Stimulated activated CD4-positive, alpha-beta T cell treated with anti-CD3 and anti-CD28 coated beads, Interleukin-15, amount 100 ng/mL, for 24 hours (primary cell): ENCODE results near the gene TM7SF3.
"Not testable (repeated sequence)": the region's sequence is repeated elsewhere in the genome, so short reads cannot be mapped to it uniquely, and the experiment has no call there.

Source experiments
- DNase-seq: peaks from one replicate; pipeline ENCODE4 v3.0.0-alpha.2; 2020

The TM7SF3 gene

DNA sequence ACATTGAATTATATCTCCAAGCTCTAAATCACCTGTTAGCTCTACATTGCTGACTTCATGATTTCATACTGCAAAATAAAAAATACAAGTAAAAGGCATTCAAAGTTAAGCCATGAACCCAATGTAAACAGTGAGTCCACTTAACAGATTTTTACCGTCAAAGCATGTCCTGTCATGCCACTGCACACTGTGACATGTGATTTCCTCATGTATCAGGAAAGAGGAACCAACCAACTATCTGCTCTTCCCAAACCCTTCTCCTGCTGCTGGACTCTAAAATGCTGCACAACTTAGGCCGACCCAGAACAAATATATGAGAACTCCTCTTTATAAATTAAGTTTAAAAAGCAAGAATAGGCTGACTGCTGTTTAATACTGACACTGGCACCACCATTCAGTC lies 37.5 kb downstream of the TM7SF3 start:
- no peak for DNase-seq

- DNase-seq = peak; percentile 72
Measured at GRCh38 chr12:26971963-26972362, 42.2 kb downstream of the TM7SF3 start.

DNA sequence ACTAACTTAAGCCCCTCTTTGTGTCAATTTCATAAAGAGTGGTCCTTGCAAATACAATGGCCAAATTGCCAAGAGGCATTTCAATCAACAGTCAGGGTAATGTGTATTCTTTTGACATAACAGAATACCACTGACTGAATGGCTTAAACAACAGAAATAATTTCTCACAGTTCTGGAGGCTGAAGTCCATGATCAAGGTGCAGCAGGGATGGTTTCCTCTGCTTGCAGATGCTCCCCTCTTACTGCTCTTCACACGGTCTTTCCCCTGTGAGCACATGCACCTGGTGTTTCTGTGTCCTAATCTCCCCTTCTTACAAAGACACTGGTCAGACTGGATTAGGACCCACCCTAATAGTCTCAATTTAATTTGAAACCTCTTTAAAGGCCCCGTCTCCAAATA lies 44.0 kb downstream of the TM7SF3 start:
- DNase-seq = no peak

DNA sequence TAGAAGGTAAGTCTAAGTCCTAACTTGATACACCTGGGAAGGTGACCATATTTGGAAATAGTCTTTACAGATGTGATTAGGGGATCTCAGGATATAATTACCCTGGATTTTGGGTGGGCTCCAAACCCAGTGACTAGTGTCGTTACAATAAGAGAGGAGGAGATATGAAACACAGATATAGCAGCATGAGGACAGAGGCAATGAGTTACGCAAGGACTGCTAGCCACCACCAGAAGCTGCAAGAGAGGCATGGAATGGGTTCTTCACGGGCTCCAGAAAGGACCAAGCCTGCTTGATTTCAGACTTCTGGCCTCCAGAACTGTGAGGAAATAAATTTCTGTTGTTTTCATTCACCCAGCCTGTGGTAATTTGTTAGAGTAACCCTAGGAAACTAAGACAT lies 47.3 kb downstream of the TM7SF3 start:
- DNase-seq = no peak

DNA sequence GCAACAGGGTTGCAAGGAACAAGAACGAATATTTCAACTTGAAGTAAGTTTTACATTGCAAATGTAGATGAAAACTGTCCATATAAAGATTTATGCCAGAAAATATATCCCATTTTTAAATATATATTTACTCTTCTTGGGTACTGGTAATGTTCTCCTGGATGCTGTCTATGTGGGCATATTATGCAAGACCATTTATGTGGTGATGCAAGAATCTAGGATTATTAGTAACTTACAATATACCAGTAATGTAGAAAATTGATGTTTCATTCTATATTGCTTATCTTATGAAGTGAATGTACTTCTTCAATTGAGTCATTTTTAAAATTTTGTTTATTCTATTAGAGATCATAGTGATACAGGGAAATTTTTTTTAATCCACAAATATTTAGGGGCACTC lies 50.8 kb downstream of the TM7SF3 start:
- no peak for DNase-seq

GRCh38 chr12:26961803-26962202 lies 52.4 kb downstream of the TM7SF3 start:
- no peak for DNase-seq

DNA sequence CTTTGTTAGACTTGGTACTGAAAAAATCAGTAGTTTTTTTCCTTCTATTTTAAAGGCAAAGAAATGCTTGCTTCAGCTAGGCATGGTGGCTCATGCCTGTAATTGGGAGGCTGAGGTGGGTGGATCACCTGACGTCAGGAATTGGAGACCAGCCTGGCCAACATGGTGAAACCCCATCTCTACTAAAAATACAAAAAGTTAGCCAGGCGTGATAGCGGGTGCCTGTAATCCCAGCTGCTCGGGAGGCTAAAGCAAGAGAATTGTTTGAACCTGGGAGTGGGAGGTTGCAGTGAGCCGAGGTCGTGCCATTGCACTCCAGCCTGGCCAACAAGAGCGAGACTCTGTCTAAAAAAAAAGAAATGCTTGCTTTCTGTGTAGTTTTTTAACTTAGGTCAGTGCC lies 52.8 kb downstream of the TM7SF3 start:
- not testable (repeated sequence) for DNase-seq

- DNase-seq = no peak
Measured at GRCh38 chr12:26954027-26954426, 60.2 kb downstream of the TM7SF3 start.

DNA sequence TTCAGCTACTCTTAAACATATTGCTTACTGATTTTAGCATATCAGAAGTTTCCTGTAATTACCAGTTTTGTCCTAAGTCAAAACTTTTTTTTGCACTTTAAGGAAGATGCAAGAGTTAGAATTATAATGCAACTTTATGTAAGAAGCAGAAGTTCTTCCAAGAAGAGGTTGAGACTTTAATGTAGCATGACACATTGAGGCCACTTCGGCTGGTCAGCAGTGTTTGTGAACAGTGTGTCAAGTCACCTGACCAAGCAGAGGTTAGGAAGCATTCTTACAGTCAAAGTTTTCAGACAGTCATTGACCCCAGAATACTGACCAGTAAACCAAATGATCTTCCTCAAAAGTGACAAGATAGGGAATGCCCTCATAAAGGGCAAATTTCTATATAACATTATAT lies 60.7 kb downstream of the TM7SF3 start:
- DNase-seq = no peak

DNA sequence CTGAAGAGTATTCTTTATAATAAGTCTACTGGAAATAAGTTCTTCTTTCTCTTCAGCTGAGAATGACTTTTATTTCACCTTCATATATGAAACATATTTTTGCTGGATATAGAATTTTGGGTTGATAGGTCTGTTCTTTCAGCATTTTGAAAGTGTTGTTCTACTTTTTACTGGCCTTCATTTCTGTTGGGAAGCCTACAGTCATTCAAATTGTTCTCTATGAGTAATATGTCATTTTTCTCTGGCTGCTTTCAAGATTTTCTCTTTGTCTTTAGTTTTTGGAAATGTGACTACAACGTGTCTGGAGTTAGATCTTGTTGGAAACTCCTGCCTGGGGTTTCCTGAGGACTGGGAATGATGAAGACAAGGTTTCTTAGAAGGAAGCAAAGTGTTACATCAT lies 65.9 kb downstream of the TM7SF3 start:
- DNase-seq = no peak

- DNase-seq = no peak
Measured at GRCh38 chr12:26941215-26941594, 73.0 kb downstream of the TM7SF3 start.

DNA sequence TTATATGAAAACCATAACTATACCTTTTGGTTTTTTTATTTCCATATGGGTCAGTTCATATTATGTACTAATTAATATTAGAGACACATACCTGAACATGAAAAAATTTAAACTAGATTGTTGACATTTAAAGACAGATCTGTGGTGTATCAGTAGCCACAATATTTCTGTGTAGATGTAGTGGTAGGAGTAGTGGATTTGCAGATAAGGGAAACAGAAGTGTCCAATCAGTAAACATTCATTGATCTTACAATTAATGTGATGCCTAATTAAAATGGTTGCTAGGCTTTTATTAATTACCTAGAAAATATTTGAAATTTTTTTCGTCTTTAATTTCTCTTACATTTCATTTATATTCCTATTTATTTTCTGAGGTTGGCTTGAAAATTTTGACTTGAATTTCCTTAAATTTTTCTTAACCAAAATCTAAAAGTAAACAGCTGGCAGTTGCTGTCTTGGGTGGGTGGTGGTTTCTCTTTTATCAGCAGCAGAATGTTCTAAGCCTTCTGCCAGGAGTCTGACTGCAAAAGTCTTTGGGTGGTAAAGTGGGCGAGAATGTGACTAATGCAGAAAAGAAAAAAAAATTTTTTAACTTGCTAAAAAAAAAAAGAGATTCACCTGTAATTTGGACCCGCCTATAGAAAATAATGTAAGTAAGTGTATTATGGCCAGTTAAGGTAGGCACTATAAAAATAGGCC lies 73.5 kb downstream of the TM7SF3 start:
- peak; percentile 14 for DNase-seq

DNA sequence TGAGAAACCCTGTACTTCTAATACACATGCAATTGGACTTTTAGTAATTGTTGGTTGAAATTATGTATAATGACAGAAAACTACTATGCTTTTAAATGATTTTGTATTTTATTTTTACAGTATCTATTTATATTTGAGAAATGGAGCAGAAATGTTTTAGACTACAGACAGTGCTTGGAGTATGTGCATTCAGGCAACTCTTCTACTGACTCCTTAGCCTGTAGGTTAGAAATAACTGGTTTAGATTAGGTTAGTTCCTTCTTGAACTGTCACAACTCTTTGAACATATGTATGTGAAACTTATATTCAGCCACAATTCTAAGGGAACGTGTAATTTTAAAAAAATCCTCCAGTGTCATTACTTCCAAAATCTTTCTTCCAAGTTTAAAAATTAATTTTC lies 74.2 kb downstream of the TM7SF3 start:
- DNase-seq = no peak

DNA sequence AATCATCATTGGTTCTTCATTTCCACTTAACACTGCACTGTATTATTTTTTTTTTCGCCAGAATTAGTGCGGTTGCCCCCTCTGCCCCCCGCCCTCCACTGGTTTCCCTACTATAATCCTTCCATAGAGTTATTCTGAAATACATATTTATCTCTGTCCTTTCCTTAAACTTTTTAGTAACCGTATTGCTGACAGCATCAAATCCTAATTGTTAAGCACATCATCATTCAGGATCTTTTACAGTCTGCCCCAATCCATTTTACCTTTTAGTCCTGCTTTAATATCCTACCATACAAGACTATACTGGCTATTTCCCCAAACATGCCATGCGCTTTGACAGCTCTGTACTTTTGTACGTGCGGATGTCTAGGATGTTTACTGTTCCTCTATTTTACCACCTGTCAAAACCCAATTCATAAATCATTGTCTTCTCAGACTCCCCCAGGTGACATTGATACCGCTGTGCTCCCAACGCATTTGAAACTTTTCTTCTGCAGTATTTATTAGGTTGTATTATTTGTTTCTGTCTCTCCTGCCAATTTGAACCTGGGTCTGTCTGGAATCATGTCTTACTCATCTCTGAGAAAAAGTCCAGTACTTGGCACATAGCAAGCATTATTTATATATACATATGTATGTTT lies 74.9 kb downstream of the TM7SF3 start:
- DNase-seq = no peak

- DNase-seq = no peak
Measured at GRCh38 chr12:26938701-26939062, 75.5 kb downstream of the TM7SF3 start.

DNA sequence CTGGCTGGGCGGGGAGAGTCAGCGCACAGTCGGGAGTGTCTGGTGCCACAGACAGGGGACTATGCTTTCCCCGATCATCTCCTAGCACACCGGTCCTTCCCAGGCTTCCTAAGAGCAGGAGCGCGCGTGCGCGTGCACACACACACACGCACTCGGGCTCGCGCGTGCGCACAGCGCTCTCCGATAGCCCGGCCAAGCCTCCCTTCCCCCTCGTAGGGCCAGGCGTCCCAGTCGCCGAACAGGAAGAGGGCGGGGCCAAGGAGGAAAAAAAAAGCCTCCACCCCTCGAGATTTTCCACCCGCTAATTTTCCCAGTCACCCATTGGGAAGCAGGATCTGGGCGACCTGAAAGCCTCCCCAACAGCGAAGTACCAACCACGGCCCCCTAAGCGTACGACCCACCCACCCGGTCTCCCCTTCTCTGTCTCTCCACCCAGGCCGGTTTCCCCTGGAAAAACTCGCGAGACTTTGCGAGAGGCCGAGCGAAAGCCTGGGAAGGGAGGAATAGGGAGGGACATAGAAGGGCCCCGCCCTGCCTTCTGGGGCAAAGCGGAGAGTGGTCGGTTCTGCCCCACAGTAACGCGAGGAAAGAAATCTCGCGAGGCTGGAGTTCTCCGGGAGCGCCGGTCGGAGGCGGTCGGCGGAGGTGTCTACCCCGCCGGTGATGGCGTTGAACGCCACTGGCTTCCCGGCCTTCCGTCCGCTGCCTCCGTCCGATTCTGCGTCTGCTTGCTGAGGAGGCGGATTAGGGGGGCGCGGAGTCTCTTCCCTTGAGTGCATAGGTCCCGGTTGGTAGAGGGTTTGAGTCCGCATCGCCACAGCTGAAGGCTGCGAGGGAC lies 76.1 kb downstream of the TM7SF3 start, which contains the start of the genes FGFR1OP2 and INTS13:
Gene FGFR1OP2 (plus strand): TSS at position 608 of the 838 bp plus-strand sequence. CDS start 15,689 bp downstream, outside the sequence.
Gene INTS13 (minus strand): TSS at position 119 of the 838 bp plus-strand sequence. CDS start 1,178 bp downstream, outside the sequence.
- peak; percentile 99 for DNase-seq

GRCh38 chr12:26937443-26937862 lies 76.7 kb downstream of the TM7SF3 start:
- no peak for DNase-seq

DNA sequence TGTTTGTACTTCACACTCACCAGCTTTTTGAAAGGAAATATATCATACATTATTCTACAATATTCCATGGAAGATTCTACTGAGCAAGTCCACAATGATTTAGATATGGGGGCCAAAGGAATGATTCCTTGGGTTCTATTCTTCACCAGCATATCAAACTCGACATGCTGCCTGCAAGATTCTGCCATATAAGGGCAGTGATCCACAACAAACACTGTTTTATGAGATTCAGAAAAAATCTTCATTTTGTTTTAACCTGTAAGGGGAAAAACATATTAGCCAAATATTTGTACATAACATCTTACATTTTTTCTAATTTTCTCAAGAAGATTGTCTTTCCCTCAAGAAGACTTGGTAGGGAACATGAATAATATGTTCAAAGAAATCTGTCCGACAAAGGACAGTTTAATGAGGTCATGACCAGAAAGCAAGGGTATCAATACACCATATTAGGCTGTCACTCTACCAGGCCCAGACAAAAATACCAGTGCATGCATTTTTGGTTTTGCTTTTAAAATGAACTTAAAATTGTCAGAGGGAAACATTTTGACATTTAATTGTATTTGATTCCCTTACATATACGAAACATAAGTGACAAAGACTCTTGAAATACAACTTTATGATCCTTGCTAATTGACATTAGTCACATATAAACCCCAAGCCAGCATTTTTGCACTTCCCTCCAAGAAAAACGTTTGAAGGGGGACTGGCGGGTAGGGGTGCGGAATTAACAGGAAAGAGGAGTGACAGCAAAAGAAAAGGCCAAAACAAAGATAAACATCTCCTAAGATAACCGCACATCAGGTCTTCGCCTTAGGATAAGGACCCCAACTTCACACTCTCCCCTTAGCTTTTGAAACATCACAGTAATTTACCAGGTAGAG lies 77.4 kb downstream of the TM7SF3 start:
- DNase-seq = peak; percentile 16

DNA sequence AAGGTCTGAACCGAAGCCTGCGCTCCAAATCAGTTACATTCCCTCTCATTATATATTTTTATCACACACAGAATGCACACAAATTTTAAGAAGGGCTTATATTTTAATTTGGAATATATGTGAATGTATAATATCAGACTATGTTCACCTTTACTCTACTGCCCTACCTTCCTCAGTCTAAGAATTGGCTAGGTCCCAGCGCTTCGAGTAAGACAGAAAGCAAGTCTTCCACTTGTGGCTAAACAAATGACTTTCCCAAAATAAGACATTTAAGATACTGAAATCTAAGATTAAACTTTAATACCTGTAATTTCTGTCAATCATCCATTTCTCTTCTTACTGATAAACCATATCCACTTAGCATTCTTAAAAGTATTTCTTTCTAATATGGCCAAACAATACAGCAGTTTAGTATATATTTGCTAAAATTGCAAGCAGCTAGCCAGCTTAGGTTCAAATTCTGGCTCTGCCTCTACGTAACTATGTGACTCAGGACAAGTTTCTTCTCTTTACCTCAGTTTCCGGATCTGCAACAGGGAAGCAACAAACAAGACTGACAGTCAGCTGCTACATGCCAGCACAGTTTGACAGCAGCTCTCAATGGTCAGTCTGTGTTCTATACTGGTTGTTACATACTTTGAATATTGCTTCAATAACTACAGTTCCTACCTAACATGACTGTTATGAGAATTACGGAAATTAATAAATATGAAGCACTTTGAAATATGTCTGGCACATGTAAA lies 78.4 kb downstream of the TM7SF3 start:
- no peak for DNase-seq

DNA sequence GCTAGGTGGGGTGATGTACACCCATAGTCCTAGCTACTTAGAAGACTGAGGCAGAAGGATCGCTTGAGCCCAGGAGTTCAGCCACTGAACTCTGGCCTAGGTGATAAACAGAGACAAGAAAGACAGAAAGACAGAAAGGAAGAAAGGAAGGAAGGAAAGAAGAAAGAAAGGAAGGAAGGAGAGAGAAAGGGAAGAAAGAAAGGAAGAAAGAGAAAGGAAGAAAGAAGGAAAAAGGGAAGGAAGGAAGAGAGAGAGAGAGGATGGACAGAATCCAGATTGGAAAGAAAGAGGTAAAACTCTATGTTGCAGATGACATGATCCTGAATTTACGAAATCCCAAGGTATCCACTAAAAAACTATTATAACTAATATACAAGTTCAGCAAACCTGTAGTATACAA lies 84.6 kb downstream of the TM7SF3 start:
- DNase-seq = no peak

DNA sequence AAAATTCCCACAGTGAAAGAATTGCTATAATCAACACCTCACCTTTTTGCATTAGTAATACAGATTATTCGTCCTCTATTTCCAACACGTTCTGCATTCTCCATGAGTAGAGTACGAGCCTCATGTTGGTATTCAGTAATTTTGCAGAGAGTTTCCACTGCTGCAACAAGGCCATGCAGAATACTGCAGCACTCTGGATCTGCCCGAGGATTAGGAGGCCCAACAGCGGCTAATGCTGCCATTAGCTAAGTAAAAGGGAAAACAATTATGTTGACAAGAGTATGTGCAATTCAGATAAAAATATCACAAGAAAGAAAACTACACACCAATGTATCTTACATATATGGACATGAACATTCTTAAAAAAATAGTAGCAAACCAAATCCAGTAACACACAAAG lies 85.5 kb downstream of the TM7SF3 start:
- no peak for DNase-seq
